DMS 273 (cell line): ENCODE data around the gene HAND1.
A peak's percentile ranks its signal among the peaks of the same experiment; 100 is the strongest.
"Not testable (repeated sequence)": the region's sequence is repeated elsewhere in the genome, so short reads cannot be mapped to it uniquely, and the experiment has no call there.

Experiments used
- DNase-seq: peaks from one replicate; lab custom pipeline; 2025; ENCODE audit not compliant: unreplicated experiment; lab: John Stamatoyannopoulos, UW

HAND1 gene

GRCh38 chr5:154478224-154478565 lies at the start of gene HAND1:
HAND1 (minus strand) TSS chr5:154478227; CDS start chr5:154478008, 219 bp downstream.
- peak; percentile 92 for DNase-seq

GRCh38 chr5:154526231-154527226 lies 48.5 kb upstream of the HAND1 start:
- no peak for DNase-seq

GRCh38 chr5:154524859-154525258 lies 46.8 kb upstream of the HAND1 start:
- DNase-seq, result no peak

GRCh38 chr5:154524181-154524580 lies 46.2 kb upstream of the HAND1 start:
- no peak for DNase-seq

GRCh38 chr5:154523709-154524108 lies 45.7 kb upstream of the HAND1 start:
- DNase-seq, result peak; percentile 44

GRCh38 chr5:154523104-154523503 lies 45.1 kb upstream of the HAND1 start:
- peak; percentile 61 for DNase-seq

GRCh38 chr5:154522284-154522683 lies 44.3 kb upstream of the HAND1 start:
- DNase-seq, result no peak

- no peak for DNase-seq
Observed at GRCh38 chr5:154521756-154522155, 43.7 kb upstream of the HAND1 start.

- peak; percentile 53 for DNase-seq
Observed at GRCh38 chr5:154520861-154521453, 42.9 kb upstream of the HAND1 start.

- no peak for DNase-seq
Observed at GRCh38 chr5:154519359-154519758, 41.3 kb upstream of the HAND1 start.

- DNase-seq, result no peak
Observed at GRCh38 chr5:154518438-154518867, 40.4 kb upstream of the HAND1 start.

- no peak for DNase-seq
Observed at GRCh38 chr5:154517810-154518437, 39.9 kb upstream of the HAND1 start.

GRCh38 chr5:154517181-154517580 lies 39.2 kb upstream of the HAND1 start:
- DNase-seq, result peak; percentile 34

- DNase-seq, result peak; percentile 23
Observed at GRCh38 chr5:154516475-154516874, 38.4 kb upstream of the HAND1 start.

- not testable (repeated sequence) for DNase-seq
Observed at GRCh38 chr5:154515488-154515887, 37.5 kb upstream of the HAND1 start.

- DNase-seq, result no peak
Observed at GRCh38 chr5:154514331-154514730, 36.3 kb upstream of the HAND1 start.

GRCh38 chr5:154513669-154514084 lies 35.6 kb upstream of the HAND1 start:
- DNase-seq, result no peak

GRCh38 chr5:154511984-154512383 lies 34.0 kb upstream of the HAND1 start:
- DNase-seq, result peak; percentile 63

GRCh38 chr5:154509784-154510555 lies 31.9 kb upstream of the HAND1 start:
- DNase-seq, result no peak

GRCh38 chr5:154508114-154508513 lies 30.1 kb upstream of the HAND1 start:
- DNase-seq, result no peak

GRCh38 chr5:154506716-154507080 lies 28.7 kb upstream of the HAND1 start:
- DNase-seq, result no peak
